HS-27A (cell line): ENCODE data around the gene BCL2L14.

ENCODE experiments used
- DNase-seq: peaks from one replicate; pipeline ENCODE4 v3.0.0-alpha.2; 2012; ENCODE audit warnings: low read depth, missing footprints

BCL2L14 gene

DNA sequence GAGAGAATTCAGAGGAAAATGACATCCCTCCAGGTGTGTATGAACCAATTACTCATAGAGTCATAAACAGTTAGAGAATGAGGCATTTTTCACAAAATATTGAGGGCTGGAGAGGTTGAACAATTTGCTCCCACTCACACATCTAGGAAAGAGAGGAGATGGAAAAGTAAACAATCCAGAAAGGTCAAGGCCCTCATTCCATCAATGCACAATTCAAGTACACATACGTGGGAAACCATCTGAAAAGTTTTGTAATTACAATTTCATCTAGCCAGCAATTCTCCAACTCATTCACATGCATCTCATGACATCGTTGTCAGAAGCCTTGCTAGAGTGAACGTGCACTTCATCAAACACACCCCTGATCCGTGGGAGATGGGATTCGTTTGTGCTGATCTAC, 15.7 kb upstream of the BCL2L14 start:
- DNase-seq: no peak

DNA sequence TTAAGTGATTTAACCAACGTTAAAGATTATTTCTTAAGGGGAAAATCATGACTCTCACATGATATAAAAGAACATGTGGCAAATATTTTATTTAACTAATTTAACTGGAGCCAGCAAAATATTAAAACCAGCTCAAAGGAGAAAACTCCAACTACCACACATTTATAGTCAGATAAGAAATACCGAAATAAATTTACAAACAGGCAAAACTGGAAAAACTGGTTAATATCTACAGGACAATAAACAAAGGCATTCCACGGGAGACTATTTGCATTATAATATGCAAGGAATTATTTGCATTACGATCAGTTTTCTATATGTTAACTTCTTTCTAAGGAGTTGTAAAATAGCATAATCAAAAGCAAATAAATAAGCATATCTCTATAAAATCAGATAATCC, 13.8 kb upstream of the BCL2L14 start:
- DNase-seq: no peak

DNA sequence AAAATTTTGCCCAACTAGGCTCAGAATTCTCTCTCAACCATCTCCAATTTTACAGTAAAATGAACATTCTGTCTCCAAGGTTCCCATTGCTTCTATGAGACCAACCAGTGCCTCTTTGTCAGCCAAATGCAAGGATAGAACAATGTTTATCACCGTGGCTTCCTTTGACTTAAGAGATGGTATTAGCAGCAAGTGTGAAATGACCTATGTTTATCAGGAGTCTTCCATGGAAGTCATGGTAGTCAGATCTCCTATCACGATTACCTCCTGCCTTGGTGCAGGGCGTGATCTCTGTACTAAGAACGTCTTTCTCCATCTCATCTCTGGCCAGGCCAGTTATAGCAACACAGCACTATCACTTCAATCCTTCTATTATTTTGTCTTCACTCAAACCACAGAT, 6.1 kb upstream of the BCL2L14 start:
- DNase-seq: no peak

DNA sequence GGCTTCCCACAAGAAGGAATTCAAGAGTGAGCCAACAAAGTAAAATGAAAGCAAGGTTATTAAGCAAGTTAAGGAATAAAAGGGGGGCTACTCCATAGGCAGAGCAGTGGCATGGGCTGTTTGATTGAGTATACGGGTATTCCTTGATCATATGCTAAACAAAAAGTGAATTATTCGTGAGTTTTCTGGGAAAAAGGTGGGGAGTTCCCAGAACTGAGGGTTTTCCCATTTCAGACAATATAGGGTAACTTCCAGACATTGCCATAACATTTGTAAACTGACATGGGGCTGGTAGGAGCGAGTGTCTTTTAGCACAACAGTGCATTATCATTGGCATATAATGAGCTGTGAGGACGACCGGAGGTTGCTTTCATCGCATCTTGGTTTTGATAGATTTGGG, 2.0 kb upstream of the BCL2L14 start:
- DNase-seq: no peak

DNA sequence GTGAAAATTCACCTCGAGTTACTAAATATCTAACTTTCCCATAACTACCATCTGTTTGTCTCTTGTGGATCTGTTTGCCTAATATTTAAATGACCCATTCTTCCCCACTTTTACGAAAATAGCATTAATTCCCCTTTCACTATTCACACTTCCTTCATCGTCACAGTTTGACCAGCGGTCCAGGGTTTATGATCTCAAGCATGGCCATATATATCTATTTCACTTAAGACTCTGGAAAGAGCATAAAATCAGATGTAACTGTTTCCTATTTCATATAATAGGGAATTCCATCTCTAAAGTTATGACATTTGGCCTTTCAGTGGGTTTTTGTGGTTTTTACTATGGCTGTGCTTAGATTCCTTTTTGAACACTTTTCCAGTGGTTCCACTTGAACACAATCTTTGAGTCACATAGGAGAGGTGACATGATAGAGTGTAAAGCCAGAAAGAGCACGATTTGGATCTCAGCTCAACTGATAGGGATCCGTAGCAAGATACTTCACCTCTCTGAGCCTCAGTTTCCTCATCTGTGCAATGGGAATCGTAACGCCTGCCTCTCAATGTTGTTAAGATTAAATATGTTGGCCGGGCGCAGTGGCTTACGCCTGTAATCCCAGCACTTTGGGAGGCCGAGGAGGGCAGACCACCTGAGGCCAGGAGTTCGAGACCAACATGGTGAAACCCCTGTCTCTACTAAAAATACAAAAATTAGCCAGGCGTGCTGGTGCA, 754 bp upstream of the BCL2L14 start:
- no peak for DNase-seq

DNA sequence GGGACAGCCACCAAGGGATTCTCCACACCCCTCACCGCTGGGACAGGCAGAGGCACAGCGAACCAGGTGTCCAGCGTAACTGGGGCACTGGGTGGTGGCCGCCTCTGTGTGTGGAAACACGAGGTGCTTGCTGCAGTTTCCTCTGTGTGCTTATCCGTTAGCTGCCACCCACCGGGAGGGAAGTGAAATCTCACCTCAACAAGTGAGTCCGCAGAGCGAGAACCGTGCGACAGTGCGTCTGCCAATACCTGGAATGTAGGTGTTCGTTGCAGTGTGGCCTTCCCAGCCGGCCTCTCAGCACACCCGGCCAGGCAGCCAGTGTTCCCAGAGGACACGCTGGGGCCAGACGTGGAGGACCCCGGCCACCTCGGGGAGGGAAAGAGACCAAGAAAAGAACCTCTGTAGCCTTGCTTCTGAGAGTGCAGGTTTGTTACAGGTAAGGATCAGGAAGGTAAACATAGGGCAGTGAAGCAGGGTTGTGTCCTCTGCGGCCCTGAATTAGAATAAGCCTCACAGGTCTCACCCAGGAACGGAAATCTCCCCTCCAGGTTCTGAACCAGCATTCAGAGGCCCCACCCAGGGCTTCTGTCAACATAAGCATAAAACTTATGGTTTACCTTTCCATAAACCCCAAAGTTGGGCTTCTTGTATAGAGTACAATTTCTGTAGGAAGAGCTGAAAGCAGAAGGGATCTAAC, 1.5 kb downstream of the BCL2L14 start:
- no peak for DNase-seq

DNA sequence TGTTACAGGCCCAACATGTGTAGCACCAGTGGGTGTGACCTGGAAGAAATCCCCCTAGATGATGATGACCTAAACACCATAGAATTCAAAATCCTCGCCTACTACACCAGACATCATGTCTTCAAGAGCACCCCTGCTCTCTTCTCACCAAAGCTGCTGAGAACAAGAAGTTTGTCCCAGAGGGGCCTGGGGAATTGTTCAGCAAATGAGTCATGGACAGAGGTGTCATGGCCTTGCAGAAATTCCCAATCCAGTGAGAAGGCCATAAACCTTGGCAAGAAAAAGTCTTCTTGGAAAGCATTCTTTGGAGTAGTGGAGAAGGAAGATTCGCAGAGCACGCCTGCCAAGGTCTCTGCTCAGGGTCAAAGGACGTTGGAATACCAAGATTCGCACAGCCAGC, 8.6 kb downstream of the BCL2L14 start:
- no peak for DNase-seq

DNA sequence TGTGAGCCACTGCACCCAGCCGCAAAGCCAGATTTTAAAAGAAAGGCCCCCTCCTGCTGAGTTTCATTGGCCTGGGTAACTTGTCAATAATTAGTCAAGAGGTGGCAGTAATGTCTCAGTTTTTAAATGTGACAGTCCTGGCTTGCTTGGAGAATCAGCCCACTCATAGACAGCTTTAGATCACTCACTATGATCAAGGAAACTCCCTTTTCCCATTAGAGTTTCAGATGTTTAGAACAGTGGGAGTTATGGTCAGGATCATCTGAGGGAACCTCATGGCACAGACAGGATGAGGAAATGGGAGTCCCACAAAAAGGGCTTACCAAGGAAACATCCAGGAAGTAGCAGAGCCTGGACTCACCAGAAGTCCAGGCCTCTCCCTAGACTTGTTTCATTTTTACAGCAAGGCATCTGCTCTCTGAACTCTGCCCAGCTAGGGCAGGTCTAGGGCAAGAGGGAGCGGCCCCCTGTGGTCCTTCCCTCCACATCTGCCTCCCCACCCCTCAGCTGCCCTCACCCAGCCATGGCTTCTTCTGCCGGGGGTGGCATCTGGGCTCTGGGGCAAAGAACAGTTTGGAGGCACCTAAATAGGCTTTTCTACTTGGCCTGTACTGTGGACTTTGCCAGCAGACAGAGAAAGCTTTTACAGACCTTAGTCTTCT, 11.2 kb downstream of the BCL2L14 start:
- peak; percentile 45 for DNase-seq

DNA sequence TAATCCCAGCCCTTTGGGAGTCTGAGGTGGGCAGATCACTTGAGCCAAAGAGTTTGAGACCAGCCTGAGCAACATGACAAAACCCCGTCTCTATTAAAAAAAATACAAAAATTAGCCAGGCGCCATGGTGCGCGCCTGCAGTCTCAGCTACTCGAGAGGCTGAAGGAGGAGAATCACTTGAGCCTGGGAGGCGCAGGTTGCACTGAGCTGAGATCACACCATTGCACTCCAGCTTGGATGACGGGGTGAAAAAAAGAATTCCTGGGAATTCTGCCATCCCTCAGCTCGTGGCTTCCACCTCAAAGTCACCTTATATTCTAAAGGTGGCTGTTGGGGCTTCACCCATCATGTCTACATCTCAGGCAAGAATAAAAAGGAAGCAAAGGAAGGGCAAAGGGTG, 12.9 kb downstream of the BCL2L14 start:
- DNase-seq: no peak

DNA sequence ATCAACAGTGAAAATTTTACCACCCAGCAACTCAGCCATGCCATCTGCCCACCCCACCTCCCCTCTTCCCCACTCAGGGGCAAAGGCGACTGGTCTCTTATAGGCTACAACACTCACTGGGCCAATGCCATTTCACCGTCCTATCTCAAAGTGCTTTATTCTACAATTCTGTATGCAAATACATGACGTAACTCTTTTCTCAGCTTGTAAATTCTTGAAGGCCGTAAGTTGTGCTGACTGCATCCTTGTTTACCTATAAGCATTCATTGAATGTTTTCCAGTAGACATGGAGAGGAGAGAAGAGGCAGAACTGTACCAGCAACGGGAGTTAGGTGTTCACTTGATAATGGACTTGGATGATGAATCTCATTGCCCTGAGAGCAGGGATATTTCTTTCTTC, 15.6 kb downstream of the BCL2L14 start:
- DNase-seq: no peak

DNA sequence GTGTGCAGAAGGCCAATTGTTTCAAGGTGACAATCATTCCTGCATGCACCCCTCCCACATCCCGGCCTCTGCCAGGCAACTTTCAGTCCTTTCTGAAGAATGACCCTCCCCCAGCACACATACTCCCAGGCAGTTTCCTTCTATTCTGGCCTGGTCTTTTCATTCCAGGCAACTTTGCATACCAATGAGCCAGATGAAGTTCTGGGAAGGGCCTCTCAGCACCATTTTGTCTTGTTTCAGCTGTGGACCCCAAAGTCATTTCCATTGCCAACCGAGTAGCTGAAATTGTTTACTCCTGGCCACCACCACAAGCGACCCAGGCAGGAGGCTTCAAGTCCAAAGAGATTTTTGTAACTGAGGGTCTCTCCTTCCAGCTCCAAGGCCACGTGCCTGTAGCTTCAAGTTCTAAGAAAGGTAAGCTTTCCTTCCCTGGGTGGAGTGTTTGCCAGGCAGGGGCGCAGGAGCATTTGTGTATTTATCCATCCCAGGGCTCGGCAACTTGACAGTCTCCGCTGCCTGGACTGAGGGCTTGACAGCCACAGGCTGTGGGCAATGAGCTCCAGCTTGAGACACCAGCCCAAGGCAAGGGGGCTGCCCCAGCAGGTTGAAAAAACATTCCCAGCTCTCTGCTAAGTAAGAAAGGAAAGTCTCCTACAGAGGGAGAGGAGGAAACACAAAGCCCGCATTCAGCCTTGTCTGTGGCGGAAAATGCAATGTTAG, 16.4 kb downstream of the BCL2L14 start:
- no peak for DNase-seq

DNA sequence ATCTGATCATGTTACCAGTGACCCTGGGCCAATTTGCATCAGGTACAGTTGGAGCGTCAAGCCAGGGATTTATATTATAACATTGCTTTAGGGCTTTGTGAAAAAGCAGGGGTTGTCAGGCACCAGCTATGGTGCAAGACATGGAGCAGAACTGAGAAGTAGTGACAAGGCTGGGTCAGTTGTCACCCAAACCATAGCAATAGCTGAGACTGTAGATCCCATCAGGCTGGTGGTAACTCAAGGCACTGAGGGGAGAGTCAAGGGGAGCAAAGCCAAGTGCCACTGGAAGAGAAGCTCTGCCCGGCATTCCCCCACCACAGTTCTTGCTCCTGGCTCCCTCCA, 16.9 kb downstream of the BCL2L14 start:
- no peak for DNase-seq

DNA sequence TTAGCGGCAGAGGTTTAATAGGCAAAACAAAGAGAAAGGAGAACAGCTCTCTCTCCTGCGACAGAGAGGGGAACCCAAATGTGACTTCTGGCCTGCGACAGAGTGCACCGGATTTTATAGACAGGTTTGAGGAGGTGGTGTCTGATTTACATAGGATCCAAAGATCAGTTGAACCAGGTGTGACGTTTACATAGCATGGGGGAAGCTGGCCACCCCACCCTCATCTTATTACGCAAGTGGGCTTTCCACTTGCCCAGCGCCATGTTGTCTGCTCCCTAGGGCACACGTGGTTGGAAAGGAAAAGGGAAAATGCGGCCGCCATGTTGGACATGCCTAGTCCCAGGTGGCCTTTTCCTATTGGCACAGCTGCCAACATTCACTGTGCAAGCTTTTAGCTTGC, 17.4 kb downstream of the BCL2L14 start:
- no peak for DNase-seq

DNA sequence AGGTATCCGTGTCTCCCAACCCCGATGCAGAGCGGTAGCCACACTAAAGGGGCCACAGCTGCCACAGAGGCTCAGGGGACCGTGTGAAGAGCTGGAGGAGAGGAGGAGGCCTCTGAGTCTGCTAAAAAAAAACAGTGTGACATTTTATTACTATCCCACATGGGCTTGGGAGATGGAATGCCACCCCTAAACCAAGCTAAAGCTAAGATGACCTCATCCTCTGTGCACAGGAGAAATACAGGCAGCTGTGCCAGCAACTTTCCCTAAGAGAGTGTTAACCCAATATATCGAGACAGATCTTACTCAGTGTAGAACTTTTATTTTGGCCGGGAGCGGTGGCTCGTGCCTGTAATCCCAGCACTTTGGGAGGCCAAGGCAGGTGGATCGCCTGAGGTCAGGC, 18.0 kb downstream of the BCL2L14 start:
- no peak for DNase-seq

DNA sequence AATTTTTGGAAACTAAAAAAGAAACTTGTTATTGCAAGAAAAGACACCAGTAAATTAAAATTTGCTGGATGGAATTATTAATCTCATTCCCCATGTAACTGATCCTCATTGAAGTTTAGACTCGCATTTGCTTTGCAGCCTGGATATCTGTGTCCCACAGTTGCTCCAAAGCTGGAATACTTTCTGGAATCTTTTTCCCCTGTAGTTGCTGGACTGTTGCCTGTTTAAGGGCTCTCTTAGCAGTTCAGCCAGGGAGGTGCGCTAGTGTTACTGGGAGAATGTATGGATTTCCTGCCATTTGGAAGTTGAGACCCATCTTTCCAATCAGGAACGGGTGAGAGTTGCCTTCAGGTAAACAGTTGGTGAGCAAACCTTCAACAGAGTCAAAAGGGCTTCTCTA, 20.3 kb downstream of the BCL2L14 start:
- DNase-seq: no peak

DNA sequence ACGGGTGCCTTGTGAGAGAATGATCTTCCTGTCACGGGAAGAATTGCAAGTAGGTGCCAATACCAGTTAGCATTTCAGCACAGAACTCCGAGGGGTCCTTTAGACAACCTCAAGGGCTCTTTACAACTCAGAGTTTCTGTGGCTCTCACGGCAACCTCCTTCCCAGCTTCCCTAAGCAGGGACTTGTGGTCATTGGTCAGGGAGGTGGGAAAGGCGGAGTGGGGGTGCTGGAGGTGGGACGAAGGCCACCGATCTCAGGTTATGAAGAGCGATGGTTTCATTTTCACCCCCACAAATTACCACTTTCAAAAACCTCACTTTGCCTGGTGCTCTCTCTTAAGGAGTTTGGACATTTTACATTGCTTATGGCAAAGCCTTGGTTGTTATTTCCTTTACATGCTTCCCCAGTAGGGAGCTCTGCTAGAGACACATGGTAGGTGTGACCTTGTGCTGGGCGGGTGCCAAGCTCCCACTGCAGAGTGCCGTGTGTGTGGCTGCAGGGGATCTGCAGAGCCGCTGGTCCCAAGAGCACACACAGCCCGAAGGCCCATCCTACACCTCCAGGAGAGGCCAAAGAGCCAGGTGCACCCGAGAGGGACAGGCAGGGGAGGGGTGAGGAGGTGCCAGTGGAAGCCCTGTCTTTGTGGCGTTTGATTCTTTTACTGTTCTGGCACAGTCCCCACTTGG, 21.4 kb downstream of the BCL2L14 start:
- no peak for DNase-seq

DNA sequence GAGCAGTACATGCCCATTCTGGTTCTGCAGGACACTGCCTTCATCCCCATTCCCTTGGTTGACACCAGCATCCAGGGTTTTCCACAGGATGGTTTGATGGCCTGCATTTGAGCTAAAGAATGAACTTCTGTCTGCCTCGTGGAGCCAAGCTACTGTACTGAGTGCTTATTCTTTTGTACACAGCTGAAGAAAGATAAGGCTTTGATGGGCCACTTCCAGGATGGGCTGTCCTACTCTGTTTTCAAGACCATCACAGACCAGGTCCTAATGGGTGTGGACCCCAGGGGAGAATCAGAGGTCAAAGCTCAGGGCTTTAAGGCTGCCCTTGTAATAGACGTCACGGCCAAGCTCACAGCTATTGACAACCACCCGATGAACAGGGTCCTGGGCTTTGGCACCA, 23.7 kb downstream of the BCL2L14 start:
- DNase-seq: no peak

DNA sequence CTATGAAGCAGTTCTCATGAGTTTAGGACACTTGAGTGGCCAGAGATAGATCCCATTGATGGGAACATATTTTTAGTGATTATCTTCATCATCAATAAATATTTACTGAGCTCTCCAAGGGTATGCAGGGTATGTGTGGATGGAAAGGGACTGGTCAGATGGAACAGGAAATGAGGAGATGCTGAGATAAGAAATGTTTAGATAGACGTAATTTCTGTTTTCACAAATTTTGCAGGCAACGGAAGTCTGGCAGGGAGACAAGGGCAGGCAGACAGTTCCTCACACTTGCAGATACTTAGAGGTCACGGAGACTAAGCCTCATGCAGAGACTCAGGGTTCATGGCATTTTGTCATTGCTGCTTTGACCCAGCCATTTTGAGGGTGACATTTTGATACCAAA, 24.3 kb downstream of the BCL2L14 start:
- DNase-seq: no peak

DNA sequence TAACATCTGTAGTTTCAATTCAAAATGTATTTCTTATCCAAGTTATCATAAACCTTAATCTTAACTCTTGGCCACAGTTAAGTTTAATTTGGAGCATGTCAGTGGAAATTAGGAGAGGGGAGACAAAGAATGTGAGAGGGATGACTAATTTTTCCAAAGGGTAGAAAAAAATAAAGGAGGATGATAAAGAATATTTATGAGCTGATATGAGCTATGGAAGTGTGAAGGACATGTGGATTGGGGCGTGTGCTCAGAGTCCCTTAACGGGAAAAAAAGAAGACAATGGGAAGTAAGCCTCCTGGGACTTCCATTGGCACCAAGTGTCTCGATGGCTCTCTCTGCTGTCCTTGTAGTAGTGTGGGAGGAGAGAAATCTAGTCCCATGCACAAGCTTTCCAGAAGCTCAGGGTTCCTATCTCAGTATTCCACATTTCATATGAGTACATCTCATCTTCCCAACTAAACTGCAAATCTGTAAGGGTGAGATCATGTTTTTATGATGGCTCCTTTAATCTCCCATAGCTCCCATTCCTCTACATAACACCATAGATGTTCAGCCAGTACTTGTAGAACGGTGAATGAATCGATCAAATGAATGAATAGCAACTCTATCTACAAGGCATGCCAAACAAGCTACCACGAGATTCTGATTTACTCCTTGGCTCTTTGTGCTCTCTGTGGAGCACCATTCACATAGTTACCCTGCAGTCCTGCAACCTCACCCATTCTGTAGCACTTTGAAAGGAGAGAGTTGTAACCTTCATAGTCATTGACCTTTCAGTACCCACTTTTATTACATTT, 27.4 kb downstream of the BCL2L14 start:
- no peak for DNase-seq

DNA sequence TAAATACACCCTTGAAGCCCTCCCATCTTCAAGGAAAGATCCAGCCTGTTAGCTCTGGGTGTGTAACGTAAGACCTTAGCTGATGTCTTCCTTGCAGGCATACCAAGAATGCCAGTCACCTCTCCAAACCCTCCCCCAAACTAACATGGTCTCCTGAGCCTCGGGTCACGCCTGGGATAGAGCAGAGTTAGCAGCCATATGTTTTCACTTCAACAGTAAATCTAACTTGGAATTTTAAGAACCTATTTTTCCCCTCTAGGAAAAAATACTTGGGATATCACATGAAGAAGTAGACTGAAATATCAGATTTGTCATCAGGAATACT, 27.9 kb downstream of the BCL2L14 start:
- DNase-seq: no peak

DNA sequence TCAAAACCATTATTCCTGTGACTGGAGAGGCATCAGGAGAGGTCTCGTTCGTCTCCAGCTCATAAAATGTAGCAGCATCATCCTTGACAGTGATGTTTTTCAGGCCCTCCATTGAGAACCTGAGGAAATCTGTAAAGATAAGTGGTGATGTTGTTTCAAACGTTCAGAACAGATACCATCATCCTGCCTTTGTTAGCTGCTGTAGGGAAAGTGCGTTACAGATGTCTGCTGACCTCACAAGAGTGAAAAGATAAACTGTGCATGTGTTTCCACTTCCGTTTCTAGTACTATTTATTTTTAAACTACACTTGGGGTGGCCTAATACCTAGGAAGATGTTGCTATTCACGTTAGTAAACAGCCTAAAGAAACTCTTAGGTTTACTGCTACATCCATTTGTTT, 28.4 kb downstream of the BCL2L14 start:
- no peak for DNase-seq

DNA sequence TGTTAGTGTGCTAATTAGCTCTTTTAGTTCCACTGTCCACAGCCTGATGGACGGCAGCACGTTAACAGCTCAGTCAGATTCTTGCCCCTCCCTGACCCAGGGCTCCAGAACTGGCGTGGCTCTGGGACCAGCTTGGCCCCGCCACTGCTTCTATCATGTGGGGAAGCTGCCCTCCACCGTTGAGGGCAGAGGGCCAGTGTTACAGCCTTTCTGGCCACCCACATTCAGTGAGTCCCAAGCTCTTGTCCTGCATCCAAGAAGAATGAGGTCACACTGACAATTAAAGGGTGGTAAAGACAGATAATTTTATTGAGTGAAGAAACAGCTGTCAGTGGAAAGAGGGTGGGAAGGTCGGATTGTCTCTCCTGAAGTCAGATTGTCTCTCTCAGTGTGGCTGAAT, 36.9 kb downstream of the BCL2L14 start:
- DNase-seq: no peak
